ENCODE measurements around the gene NPHP4. TPM values are rescaled to one million over a fixed set of nuclear protein-coding genes. Genes with fewer than 3 reads are reported as not detected.

The NPHP4 gene
- total RNA-seq, 2 donors from 2014 or later = 6.2 to 15.9 TPM

- intact Hi-C loops (cut with DNase I) = no loop called here
- Histone ChIP-seq H3K9ac (ENCODE audit: low read depth in 2 of 2, low read length in 2 of 2) (no peak overlapping the region), H3K27ac (no peak overlapping the region), H3K4me1 (no peaks in the 10 kb centered on the region), H3K27me3 (no peaks in the 10 kb centered on the region), H3K4me3 (no peak overlapping the region), H3K9me3 (no peaks in the 10 kb centered on the region), H3K36me3 (no peaks in the 10 kb centered on the region)
- no peak for TF ChIP-seq CTCF (IDR thresholded peaks at IDR 0.05)
- no peak for DNase-seq
Measured at GRCh38 chr1:5949761-5950100, 42.5 kb downstream of the NPHP4 start.

- no peaks in the 10 kb centered on the region for H3K9me3 ChIP-seq
- no peaks in the 10 kb centered on the region for H3K27me3 ChIP-seq
- no peak for DNase-seq
- no peak overlapping the region for H3K9ac ChIP-seq (ENCODE audit: low read depth in 2 of 2, low read length in 2 of 2)
- H3K4me1 ChIP-seq = no peaks in the 10 kb centered on the region
- H3K36me3 ChIP-seq = no peaks in the 10 kb centered on the region
- no peak overlapping the region for H3K4me3 ChIP-seq
- intact Hi-C loops (cut with DNase I) = no loop called here
- no peak for TF ChIP-seq CTCF (IDR thresholded peaks at IDR 0.05)
- H3K27ac ChIP-seq = no peak overlapping the region
Measured at GRCh38 chr1:5949085-5949760, 43.0 kb downstream of the NPHP4 start.

- TF ChIP-seq CTCF (IDR thresholded peaks at IDR 0.05) = no peak
- no peak overlapping the region for H3K27ac ChIP-seq
- no peak overlapping the region for H3K4me3 ChIP-seq
- H3K9ac ChIP-seq (ENCODE audit: low read depth in 2 of 2, low read length in 2 of 2) = no peak overlapping the region
- H3K9me3 ChIP-seq = no peaks in the 10 kb centered on the region
- H3K36me3 ChIP-seq = no peaks in the 10 kb centered on the region
- H3K27me3 ChIP-seq = no peaks in the 10 kb centered on the region
- DNase-seq = no peak
- no peaks in the 10 kb centered on the region for H3K4me1 ChIP-seq
- intact Hi-C loops (cut with DNase I) = no loop called here
Measured at GRCh38 chr1:5948681-5949005, 43.6 kb downstream of the NPHP4 start.

- intact Hi-C loops (cut with DNase I) = no loop called here
- Histone ChIP-seq H3K9ac (ENCODE audit: low read depth in 2 of 2, low read length in 2 of 2) (no peak overlapping the region), H3K4me3 (no peak overlapping the region), H3K27ac (no peak overlapping the region), H3K27me3 (no peaks in the 10 kb centered on the region), H3K9me3 (no peaks in the 10 kb centered on the region), H3K4me1 (no peaks in the 10 kb centered on the region), H3K36me3 (no peaks in the 10 kb centered on the region)
- no peak for DNase-seq
- no peak for TF ChIP-seq CTCF (IDR thresholded peaks at IDR 0.05)
Measured at GRCh38 chr1:5947978-5948680, 44.1 kb downstream of the NPHP4 start.

- intact Hi-C loops (cut with DNase I) = no loop called here
- Histone ChIP-seq H3K27me3 (no peaks in the 10 kb centered on the region), H3K27ac (no peak overlapping the region), H3K9me3 (no peaks in the 10 kb centered on the region), H3K36me3 (no peaks in the 10 kb centered on the region), H3K4me3 (no peak overlapping the region), H3K4me1 (no peaks in the 10 kb centered on the region), H3K9ac (ENCODE audit: low read depth in 2 of 2, low read length in 2 of 2) (no peak overlapping the region)
- no peak for TF ChIP-seq CTCF (IDR thresholded peaks at IDR 0.05)
- no peak for DNase-seq
Measured at GRCh38 chr1:5947071-5947821, 45.0 kb downstream of the NPHP4 start.
